GM12892 (cell line): ENCODE data around the gene DOCK1.

ENCODE experiments used
- POLR2A ChIP-seq: IDR thresholded peaks from 2 replicates; pipeline ENCODE4 v1.6.1; 2011; ENCODE audit warnings: low read depth, low read length, control low read depth
- TAF1 ChIP-seq: IDR thresholded peaks from 2 replicates; pipeline ENCODE4 v1.6.1; 2011; ENCODE audit warnings: low read depth, mild to moderate bottlenecking, control low read depth, low read length, borderline replicate concordance

DNA sequence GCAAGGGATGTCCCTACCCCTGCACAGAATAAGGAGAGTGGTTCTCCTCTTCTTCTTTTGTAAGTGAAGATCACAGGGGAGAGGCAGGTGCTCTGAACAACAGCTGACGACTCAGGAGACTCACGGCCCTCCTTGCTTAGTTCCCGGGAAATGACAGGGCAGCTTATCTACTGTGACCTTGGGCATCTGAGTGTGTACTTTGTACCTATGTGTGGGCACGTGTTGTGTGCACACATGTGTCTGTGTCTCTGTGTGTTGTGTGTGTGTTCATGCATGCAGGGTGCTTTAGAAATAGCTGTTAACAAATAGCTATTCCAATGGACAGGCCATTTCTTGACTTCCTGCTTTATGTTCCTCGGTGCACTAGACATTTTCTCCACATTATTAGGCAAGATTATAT, 563.4 kb downstream of the DOCK1 start:
- TF ChIP-seq POLR2A (no peak), TAF1 (no peak)
